OCI-LY1 (cell line): Measurements from ENCODE around the gene GTSF1L.

Experiments used
- H2AFZ ChIP-seq: fragments of 200-600 bp; sonication (generic), shearing (Covaris generic); 2 replicates; pipeline ENCODE4 v1.6.0; 2014; ENCODE audit warnings: antibody characterized with exemption, mild to moderate bottlenecking, low read length
- H3F3A ChIP-seq: fragments of 200-600 bp; sonication (generic), shearing (Covaris generic); 2 replicates; pipeline ENCODE4 v1.6.0; 2014; ENCODE audit warnings: mild to moderate bottlenecking, antibody characterized with exemption, low read length, moderate library complexity; ENCODE audit not compliant: insufficient read depth
- H3K27ac ChIP-seq: fragments of 200-600 bp; sonication (generic); 2 replicates; pipeline ENCODE4 v1.5.1; 2014; ENCODE audit warnings: low read length, mixed run types, mild to moderate bottlenecking, low read depth; ENCODE audit not compliant: poor library complexity, severe bottlenecking
- H3K27me3 ChIP-seq: fragments of 200-600 bp; sonication (generic); 2 replicates; pipeline ENCODE4 v1.6.0; 2014; ENCODE audit warnings: antibody characterized with exemption, mild to moderate bottlenecking, low read length, moderate library complexity; ENCODE audit not compliant: insufficient read depth
- H3K36me3 ChIP-seq: fragments of 200-600 bp; sonication (generic); 2 replicates; pipeline ENCODE4 v1.6.1; 2014; ENCODE audit warnings: mild to moderate bottlenecking, antibody characterized with exemption, low read length, moderate library complexity, mixed read lengths; ENCODE audit not compliant: insufficient read depth
- H3K4me1 ChIP-seq: fragments of 200-600 bp; sonication (generic); 2 replicates; pipeline ENCODE4 v1.5.1; 2014; ENCODE audit warnings: mild to moderate bottlenecking, low read length, moderate library complexity; ENCODE audit not compliant: insufficient read depth, severe bottlenecking
- H3K4me2 ChIP-seq: fragments of 200-600 bp; sonication (generic), shearing (Covaris generic); 2 replicates; pipeline ENCODE4 v1.6.1; 2014; ENCODE audit warnings: low read length
- H3K4me3 ChIP-seq: fragments of 200-600 bp; sonication (generic); 2 replicates; pipeline ENCODE4 v1.5.1; 2014; ENCODE audit warnings: low read length, low read depth, mild to moderate bottlenecking, mixed read lengths; ENCODE audit not compliant: poor library complexity, severe bottlenecking
- H3K79me2 ChIP-seq: fragments of 200-600 bp; shearing (Covaris generic); 2 replicates; pipeline ENCODE4 v1.6.1; 2016; ENCODE audit warnings: mixed run types, low read length, mixed read lengths; ENCODE audit not compliant: insufficient read depth
- H3K9ac ChIP-seq: fragments of 200-600 bp; sonication (generic), shearing (Covaris generic); 2 replicates; pipeline ENCODE4 v1.6.1; 2014; ENCODE audit warnings: mild to moderate bottlenecking, low read length, mixed read lengths
- H3K9me2 ChIP-seq: fragments of 200-600 bp; sonication (generic), shearing (Covaris generic); 2 replicates; pipeline ENCODE4 v1.6.1; 2014; ENCODE audit warnings: low read depth, mild to moderate bottlenecking, low read length, mixed read lengths
- H3K9me3 ChIP-seq: fragments of 200-600 bp; shearing (Covaris generic); 2 replicates; pipeline ENCODE4 v1.6.1; 2014; ENCODE audit warnings: low read length, mixed read lengths
- H4K20me1 ChIP-seq: fragments of 200-600 bp; sonication (generic), shearing (Covaris generic); 2 replicates; pipeline ENCODE4 v1.6.0; 2016; ENCODE audit warnings: mild to moderate bottlenecking, low read length; ENCODE audit not compliant: insufficient read depth
- EZH2 ChIP-seq: fragments of 200-600 bp; sonication (generic), shearing (Covaris generic); IDR thresholded peaks from 2 replicates; pipeline ENCODE4 v1.8.0; 2017; ENCODE audit warnings: borderline replicate concordance, mixed run types, mild to moderate bottlenecking, antibody characterized with exemption, low read length, moderate library complexity, mixed read lengths
- TF ChIP-seq, protein P1 (sequence below): fragments of 200-600 bp; sonication (generic), shearing (Covaris generic); IDR thresholded peaks from 2 replicates; pipeline ENCODE4 v1.5.1; 2017; ENCODE audit warnings: mild to moderate bottlenecking, antibody characterized with exemption, low read length, moderate library complexity, mixed read lengths

Gene GTSF1L

DNA sequence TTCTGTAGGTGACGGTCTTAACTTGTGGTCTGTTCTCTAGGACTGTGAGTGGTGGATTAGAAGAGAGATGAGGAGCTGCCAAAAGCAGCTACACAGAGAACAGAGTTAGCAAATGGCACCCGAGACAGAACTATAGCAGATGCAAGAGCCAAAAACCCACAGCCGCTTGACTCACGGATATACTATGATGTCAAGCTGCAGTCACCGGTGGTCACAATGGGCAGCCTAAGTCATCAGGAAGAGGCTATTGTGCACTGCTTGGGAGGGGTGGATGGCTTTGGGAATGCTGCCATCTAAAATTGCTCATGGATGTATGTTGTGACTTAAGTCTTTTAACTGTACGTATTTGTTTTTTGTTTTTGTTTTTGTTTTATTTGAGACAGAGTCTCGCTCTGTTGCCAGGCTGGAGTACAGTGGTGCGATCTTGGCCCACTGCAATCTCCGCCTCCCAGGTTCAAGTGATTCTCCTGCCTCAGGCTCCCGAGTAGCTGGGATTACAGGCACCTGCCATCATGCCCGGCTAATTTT lies at the start of gene GTSF1L:
Gene GTSF1L (minus strand): TSS at position 192 of the 528 bp plus-strand sequence. CDS start 308 bp downstream, outside the sequence.
- no peak within 1 kb of the TSS for H3K4me2 ChIP-seq
- H3K36me3 ChIP-seq: no peaks in the 10 kb centered on the region
- peak within 1 kb of the TSS; percentile 92 for H3K27ac ChIP-seq
- H3K9me3 ChIP-seq: no peaks in the 10 kb centered on the region
- H3K27me3 ChIP-seq: no peaks in the 10 kb centered on the region
- H3K4me1 ChIP-seq: peaks cover 80% of the 10 kb centered on the region
- no peaks in the 10 kb centered on the region for H3K9me2 ChIP-seq
- no peak within 1 kb of the TSS for H2AFZ ChIP-seq
- no peaks in the 10 kb centered on the region for H4K20me1 ChIP-seq
- H3K9ac ChIP-seq: no peak within 1 kb of the TSS; the same call in 1 of the 2 replicates
- TF ChIP-seq, protein P1, sequence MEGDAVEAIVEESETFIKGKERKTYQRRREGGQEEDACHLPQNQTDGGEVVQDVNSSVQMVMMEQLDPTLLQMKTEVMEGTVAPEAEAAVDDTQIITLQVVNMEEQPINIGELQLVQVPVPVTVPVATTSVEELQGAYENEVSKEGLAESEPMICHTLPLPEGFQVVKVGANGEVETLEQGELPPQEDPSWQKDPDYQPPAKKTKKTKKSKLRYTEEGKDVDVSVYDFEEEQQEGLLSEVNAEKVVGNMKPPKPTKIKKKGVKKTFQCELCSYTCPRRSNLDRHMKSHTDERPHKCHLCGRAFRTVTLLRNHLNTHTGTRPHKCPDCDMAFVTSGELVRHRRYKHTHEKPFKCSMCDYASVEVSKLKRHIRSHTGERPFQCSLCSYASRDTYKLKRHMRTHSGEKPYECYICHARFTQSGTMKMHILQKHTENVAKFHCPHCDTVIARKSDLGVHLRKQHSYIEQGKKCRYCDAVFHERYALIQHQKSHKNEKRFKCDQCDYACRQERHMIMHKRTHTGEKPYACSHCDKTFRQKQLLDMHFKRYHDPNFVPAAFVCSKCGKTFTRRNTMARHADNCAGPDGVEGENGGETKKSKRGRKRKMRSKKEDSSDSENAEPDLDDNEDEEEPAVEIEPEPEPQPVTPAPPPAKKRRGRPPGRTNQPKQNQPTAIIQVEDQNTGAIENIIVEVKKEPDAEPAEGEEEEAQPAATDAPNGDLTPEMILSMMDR: no peak
- no peak for TF ChIP-seq EZH2
- no peaks in the 10 kb centered on the region for H3K79me2 ChIP-seq
- H3K4me3 ChIP-seq: no peak within 1 kb of the TSS
- peaks cover 4% of the 10 kb centered on the region; the same call in 1 of the 2 replicates for H3F3A ChIP-seq

DNA sequence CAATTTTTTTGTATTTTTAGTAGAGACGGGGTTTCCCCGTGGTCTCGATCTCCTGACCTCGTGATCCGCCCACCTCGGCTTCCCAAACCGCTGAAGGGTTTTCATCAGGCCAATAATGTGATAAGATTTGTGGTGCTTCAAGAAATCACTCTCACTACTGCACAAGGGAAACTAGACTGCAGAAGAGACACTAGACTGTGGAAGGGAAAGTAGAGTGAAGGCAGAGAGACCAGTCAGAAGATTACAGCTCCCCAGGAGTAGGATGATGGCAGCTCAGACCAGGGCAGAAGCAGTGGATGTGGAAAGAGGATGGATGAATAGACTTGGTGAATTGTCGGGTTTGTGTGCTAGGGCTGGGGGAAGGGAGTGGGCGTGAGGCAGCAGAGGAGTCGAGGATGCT lies 48.0 kb upstream of the GTSF1L start:
- H3K9me3 ChIP-seq: peaks cover 5% of the 10 kb centered on the region; the same call in 1 of the 2 replicates
- H3K36me3 ChIP-seq: no peaks in the 10 kb centered on the region; the same call in 1 of the 2 replicates
- H3K79me2 ChIP-seq: no peaks in the 10 kb centered on the region
- H3K9ac ChIP-seq: no peak overlapping the region
- H3K4me3 ChIP-seq: no peak overlapping the region
- H3K4me1 ChIP-seq: no peaks in the 10 kb centered on the region
- H3K27me3 ChIP-seq: no peaks in the 10 kb centered on the region; the same call in 1 of the 2 replicates
- no peak overlapping the region for H2AFZ ChIP-seq
- H3K4me2 ChIP-seq: no peak overlapping the region
- H4K20me1 ChIP-seq: no peaks in the 10 kb centered on the region
- no peaks in the 10 kb centered on the region for H3F3A ChIP-seq
- no peak overlapping the region for H3K27ac ChIP-seq
- no peaks in the 10 kb centered on the region for H3K9me2 ChIP-seq
- TF ChIP-seq, protein P1: no peak
- no peak for TF ChIP-seq EZH2

DNA sequence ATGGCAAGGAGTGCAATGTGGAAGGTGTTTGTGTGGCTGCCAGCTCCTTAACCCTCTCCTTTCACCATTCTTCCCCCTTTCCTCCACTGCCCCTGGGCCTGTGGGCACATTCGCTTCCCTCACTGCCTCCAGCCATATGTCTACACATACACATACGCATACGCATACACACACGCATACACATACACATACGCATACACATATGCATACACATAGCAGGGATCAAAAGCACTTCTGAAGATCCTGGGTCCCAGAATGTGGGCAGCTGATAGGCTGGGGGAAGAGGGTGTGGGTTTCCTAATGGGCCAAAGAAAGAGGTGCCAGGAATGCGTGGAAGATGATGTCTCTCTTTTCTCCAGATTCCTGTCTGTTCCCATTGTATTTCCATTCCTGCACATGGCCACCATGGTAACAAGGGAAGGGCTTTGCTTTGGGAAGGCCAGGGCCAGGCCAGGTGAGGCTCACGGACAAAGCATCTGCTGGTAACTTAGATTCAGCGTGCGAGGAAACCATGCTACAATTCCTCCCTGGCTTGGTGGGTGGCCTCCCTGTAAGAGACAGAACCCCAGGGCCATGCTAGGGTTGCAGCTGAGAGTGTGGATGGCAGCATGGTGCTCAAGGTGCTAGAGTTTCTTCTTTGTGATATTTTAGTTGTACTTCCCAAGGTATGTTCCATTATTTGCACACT lies 44.8 kb upstream of the GTSF1L start:
- Histone ChIP-seq H4K20me1 (no peaks in the 10 kb centered on the region), H3K9me3 (no peaks in the 10 kb centered on the region), H2AFZ (no peak overlapping the region), H3F3A (no peaks in the 10 kb centered on the region), H3K4me1 (no peaks in the 10 kb centered on the region), H3K9ac (no peak overlapping the region), H3K79me2 (no peaks in the 10 kb centered on the region), H3K27me3 (no peaks in the 10 kb centered on the region; the same call in 1 of the 2 replicates), H3K4me3 (no peak overlapping the region), H3K27ac (no peak overlapping the region), H3K9me2 (no peaks in the 10 kb centered on the region), H3K4me2 (no peak overlapping the region), H3K36me3 (no peaks in the 10 kb centered on the region)
- TF ChIP-seq EZH2: no peak
- TF ChIP-seq, protein P1: no peak
